Cardiac fibroblast (primary cell): ENCODE measurements around the gene MAN1B1.
"Not testable (repeated sequence)": the region's sequence is repeated elsewhere in the genome, so short reads cannot be mapped to it uniquely, and the experiment has no call there.

Source experiments
- DNase-seq, 2 donors: peaks; one replicate each; pipeline versions ENCODE4 v3.0.0 to v3.0.0-alpha.2; 2010; ENCODE audit warnings: low read depth in 2 of 2
- H3K4me3 ChIP-seq, 2 donors: replicated peaks in 1 of 2; 1 replicate in 1 of 2; 2 replicates in 1 of 2; pipeline ENCODE4 v1.5.1; 2011; ENCODE audit warnings: low read depth in 2 of 2, low read length in 2 of 2, mild to moderate bottlenecking in 2 of 2, moderate library complexity in 1 of 2
- CTCF ChIP-seq: IDR thresholded peaks from one replicate; pipeline ENCODE4 v1.5.1; 2011; ENCODE audit warnings: low read depth, mild to moderate bottlenecking, low read length, inconsistent platforms

The MAN1B1 gene

DNA sequence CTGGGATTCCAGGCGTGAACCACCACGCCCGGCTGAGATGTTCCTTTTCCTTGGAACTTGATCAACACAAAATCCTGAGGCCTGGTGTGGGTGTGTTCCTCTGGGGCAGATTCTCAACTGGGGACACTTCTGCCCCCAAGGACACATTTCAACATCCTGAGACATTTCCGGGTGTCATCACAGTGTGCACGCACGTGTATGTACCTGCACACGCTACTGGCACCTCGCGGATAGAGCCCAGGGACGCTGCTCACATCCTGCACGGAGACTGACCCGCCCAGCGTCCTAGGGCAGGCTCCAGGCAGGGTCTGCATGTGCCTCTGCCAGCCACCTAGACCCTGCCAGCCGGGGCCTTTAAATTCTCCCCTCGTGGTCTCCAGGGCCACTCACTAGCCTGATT is 24.4 kb upstream of the MAN1B1 start:
- H3K4me3 ChIP-seq, result no peak overlapping the region
- TF ChIP-seq CTCF, result no peak

GRCh38 chr9:137062798-137063197 is 24.0 kb upstream of the MAN1B1 start:
- not testable (repeated sequence) for H3K4me3 ChIP-seq, DNase-seq

More for the DNA sequence above, 24.4 kb upstream of the MAN1B1 start:
- DNase-seq, result no peak

- DNase-seq, result no peak
- no peak overlapping the region for H3K4me3 ChIP-seq
These were observed 23.3 kb upstream of the MAN1B1 start for GRCh38 chr9:137063311-137064026.

GRCh38 chr9:137064027-137064879 is 22.5 kb upstream of the MAN1B1 start:
- no peak overlapping the region for H3K4me3 ChIP-seq
- DNase-seq, result peak; percentile 50 to 64
- TF ChIP-seq CTCF, result peak; percentile 94

More at GRCh38 chr9:137063311-137064026, 23.3 kb upstream of the MAN1B1 start:
- TF ChIP-seq CTCF, result no peak

GRCh38 chr9:137064880-137065164 is 22.0 kb upstream of the MAN1B1 start:
- no peak for DNase-seq
- no peak for TF ChIP-seq CTCF
- H3K4me3 ChIP-seq, result no peak overlapping the region

DNA sequence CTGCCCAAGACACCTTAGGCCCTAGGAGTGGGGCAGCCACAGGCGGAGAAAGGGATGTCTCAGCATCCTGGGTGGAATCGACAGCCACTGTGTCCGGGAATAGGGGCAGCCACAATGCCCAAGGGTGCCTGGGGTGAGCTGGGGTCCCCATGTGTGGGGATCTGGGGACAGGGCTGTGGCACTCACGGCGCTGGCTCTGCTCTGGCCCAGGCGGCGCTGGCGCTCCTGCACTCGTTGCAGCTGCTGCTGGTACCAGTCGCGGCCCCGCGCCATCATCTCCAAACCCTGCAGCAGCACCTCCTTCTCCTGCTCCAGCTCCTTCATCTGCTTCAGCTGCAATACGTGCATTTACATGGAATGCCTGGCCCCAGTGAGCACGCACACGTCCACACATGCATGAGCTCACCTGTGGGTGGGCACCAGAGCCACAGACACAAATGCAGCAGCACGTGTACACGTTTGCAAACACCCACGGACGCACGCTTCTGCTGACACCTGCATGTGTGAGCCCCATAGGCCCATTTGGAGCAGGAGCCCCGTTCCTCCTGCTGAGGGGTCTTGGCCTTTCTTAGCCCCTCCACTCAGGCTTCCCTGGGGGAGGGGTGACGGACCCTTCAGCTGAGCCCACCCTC is 21.3 kb upstream of the MAN1B1 start:
- no peak overlapping the region for H3K4me3 ChIP-seq
- no peak for TF ChIP-seq CTCF
- no peak for DNase-seq
